ENCODE results near the gene ARRB1.
"Not testable (repeated sequence)": the region's sequence is repeated elsewhere in the genome, so short reads cannot be mapped to it uniquely, and the experiment has no call there.

GRCh38 chr11:75304941-75305340, 46.5 kb downstream of the ARRB1 start:
- TF ChIP-seq, protein P1, sequence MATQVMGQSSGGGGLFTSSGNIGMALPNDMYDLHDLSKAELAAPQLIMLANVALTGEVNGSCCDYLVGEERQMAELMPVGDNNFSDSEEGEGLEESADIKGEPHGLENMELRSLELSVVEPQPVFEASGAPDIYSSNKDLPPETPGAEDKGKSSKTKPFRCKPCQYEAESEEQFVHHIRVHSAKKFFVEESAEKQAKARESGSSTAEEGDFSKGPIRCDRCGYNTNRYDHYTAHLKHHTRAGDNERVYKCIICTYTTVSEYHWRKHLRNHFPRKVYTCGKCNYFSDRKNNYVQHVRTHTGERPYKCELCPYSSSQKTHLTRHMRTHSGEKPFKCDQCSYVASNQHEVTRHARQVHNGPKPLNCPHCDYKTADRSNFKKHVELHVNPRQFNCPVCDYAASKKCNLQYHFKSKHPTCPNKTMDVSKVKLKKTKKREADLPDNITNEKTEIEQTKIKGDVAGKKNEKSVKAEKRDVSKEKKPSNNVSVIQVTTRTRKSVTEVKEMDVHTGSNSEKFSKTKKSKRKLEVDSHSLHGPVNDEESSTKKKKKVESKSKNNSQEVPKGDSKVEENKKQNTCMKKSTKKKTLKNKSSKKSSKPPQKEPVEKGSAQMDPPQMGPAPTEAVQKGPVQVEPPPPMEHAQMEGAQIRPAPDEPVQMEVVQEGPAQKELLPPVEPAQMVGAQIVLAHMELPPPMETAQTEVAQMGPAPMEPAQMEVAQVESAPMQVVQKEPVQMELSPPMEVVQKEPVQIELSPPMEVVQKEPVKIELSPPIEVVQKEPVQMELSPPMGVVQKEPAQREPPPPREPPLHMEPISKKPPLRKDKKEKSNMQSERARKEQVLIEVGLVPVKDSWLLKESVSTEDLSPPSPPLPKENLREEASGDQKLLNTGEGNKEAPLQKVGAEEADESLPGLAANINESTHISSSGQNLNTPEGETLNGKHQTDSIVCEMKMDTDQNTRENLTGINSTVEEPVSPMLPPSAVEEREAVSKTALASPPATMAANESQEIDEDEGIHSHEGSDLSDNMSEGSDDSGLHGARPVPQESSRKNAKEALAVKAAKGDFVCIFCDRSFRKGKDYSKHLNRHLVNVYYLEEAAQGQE (IDR thresholded peaks at IDR 0.05) = not testable (repeated sequence)
- TF ChIP-seq, protein P2, sequence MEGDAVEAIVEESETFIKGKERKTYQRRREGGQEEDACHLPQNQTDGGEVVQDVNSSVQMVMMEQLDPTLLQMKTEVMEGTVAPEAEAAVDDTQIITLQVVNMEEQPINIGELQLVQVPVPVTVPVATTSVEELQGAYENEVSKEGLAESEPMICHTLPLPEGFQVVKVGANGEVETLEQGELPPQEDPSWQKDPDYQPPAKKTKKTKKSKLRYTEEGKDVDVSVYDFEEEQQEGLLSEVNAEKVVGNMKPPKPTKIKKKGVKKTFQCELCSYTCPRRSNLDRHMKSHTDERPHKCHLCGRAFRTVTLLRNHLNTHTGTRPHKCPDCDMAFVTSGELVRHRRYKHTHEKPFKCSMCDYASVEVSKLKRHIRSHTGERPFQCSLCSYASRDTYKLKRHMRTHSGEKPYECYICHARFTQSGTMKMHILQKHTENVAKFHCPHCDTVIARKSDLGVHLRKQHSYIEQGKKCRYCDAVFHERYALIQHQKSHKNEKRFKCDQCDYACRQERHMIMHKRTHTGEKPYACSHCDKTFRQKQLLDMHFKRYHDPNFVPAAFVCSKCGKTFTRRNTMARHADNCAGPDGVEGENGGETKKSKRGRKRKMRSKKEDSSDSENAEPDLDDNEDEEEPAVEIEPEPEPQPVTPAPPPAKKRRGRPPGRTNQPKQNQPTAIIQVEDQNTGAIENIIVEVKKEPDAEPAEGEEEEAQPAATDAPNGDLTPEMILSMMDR (IDR thresholded peaks at IDR 0.05) = not testable (repeated sequence)

Measured in A549 (cell line).